ENCODE data around the gene FOXK1.

FOXK1 gene

GRCh38 chr7:4783762-4784351 lies 101.8 kb downstream of the FOXK1 start:
- no peak for TF ChIP-seq CTCF (IDR thresholded peaks at IDR 0.05; ENCODE audit: low read depth, low read length, missing control alignments)
- no peak for DNase-seq (ENCODE audit: low read depth)
- H3K4me3 ChIP-seq (ENCODE audit: low read depth, low read length): no peak overlapping the region

- no peak for TF ChIP-seq CTCF (IDR thresholded peaks at IDR 0.05; ENCODE audit: low read depth, low read length, missing control alignments)
- no peak overlapping the region for H3K4me3 ChIP-seq (ENCODE audit: low read depth, low read length)
- DNase-seq (ENCODE audit: low read depth): no peak
Measured at GRCh38 chr7:4784799-4785198, 102.7 kb downstream of the FOXK1 start.

GRCh38 chr7:4785371-4785770 lies 103.3 kb downstream of the FOXK1 start:
- TF ChIP-seq CTCF (IDR thresholded peaks at IDR 0.05; ENCODE audit: low read depth, low read length, missing control alignments): no peak
- H3K4me3 ChIP-seq (ENCODE audit: low read depth, low read length): no peak overlapping the region
- no peak for DNase-seq (ENCODE audit: low read depth)

- no peak for TF ChIP-seq CTCF (IDR thresholded peaks at IDR 0.05; ENCODE audit: low read depth, low read length, missing control alignments)
- no peak overlapping the region for H3K4me3 ChIP-seq (ENCODE audit: low read depth, low read length)
- DNase-seq (ENCODE audit: low read depth): no peak
Measured at GRCh38 chr7:4786015-4786414, 103.9 kb downstream of the FOXK1 start.

- no peak for DNase-seq (ENCODE audit: low read depth)
- no peak overlapping the region for H3K4me3 ChIP-seq (ENCODE audit: low read depth, low read length)
- TF ChIP-seq CTCF (IDR thresholded peaks at IDR 0.05; ENCODE audit: low read depth, low read length, missing control alignments): no peak
Measured at GRCh38 chr7:4787541-4787940, 105.4 kb downstream of the FOXK1 start.

GRCh38 chr7:4787947-4788626 lies 106.0 kb downstream of the FOXK1 start:
- no peak overlapping the region for H3K4me3 ChIP-seq (ENCODE audit: low read depth, low read length)
- TF ChIP-seq CTCF (IDR thresholded peaks at IDR 0.05; ENCODE audit: low read depth, low read length, missing control alignments): no peak
- no peak for DNase-seq (ENCODE audit: low read depth)
